HepG2 (cell line): Measurements from ENCODE around the gene CACNA2D3. TPM values are rescaled to one million over a fixed set of nuclear protein-coding genes. Genes with fewer than 3 reads are reported as not detected.

Source experiments
- ARID3A ChIP-seq: IDR thresholded peaks from 2 replicates; pipeline ENCODE4 v1.6.1; 2012; ENCODE audit warnings: low read depth, low read length, improper control_type of control experiment
- IKZF5 ChIP-seq: IDR thresholded peaks from 2 replicates; pipeline ENCODE4 v1.6.1; 2018; ENCODE audit warnings: missing genetic modification reagents, mild to moderate bottlenecking, missing compliant biosample characterization
- MLLT10 ChIP-seq: sonication (generic); formaldehyde crosslinking; IDR thresholded peaks from 2 replicates; pipeline ENCODE4 v1.4.0; 2020; ENCODE audit warnings: missing genetic modification reagents
- NR2F1 ChIP-seq, 2 experiments: fragments of 450-650 bp in 1 of 2; formaldehyde crosslinking in 1 of 2; IDR thresholded peaks; 2 replicates each; pipeline versions ENCODE4 v1.5.0 to v1.6.1; 2016 to 2020; ENCODE audit warnings: mild to moderate bottlenecking in 1 of 2, missing compliant biosample characterization in 1 of 2, missing genetic modification reagents in 1 of 2, moderate library complexity in 1 of 2
- THAP8 ChIP-seq: sonication (generic); formaldehyde crosslinking; IDR thresholded peaks from 2 replicates; pipeline ENCODE4 v1.5.1; 2020; ENCODE audit warnings: missing genetic modification reagents, mild to moderate bottlenecking, borderline replicate concordance
- TMF1 ChIP-seq: sonication (generic); formaldehyde crosslinking; IDR thresholded peaks from 2 replicates; pipeline ENCODE4 v1.8.1; 2022; ENCODE audit warnings: low read depth, missing genetic modification reagents
- ZNF646 ChIP-seq: sonication (generic); formaldehyde crosslinking; IDR thresholded peaks from 2 replicates; pipeline ENCODE4 v1.9.0; 2021; ENCODE audit warnings: mild to moderate bottlenecking, missing genetic modification reagents
- polyA plus RNA-seq, 8 experiments: library from polyadenylated mRNA; depleted of rRNA in 3 of 8; stranded (reverse) in 7 of 8; unstranded in 1 of 8; fragments of >200 nt; fragmentation: Illumina TruSeq in 4 of 8; extraction: Trizol in 4 of 8; gene quantifications; 2 replicates each; pipeline versions ENCODE4 v1.2.1 to v1.2.3, GENCODE V29; 2011 to 2016; ENCODE audit warnings: low read depth in 4 of 8, missing spikeins in 1 of 8, mixed read lengths in 1 of 8; ENCODE audit not compliant: insufficient read depth in 1 of 8
- total RNA-seq, 5 experiments: library from RNA; depleted of rRNA; stranded (reverse); fragments of >200 nt; fragmentation: Illumina TruSeq; extraction: Trizol; gene quantifications; 2 replicates each; pipeline ENCODE4 v1.2.3, GENCODE V29; 2016; ENCODE audit warnings: low read depth in 1 of 5

Gene CACNA2D3
- total and polyA plus RNA-seq, 2 of the 13 experiments (the other 11 are each of a cell fraction or from before 2014, with no cell fraction given), result not detected

- TF ChIP-seq ZNF646 (CRISPR knock-in tag) (no peak), IKZF5 (CRISPR knock-in tag) (no peak), NR2F1 (CRISPR knock-in tag; IDR thresholded peaks at IDR 0.05) (no peak), MLLT10 (CRISPR knock-in tag) (no peak), TMF1 (no peak), ARID3A (no peak), THAP8 (CRISPR knock-in tag) (no peak)
These were observed 452.7 kb downstream of the CACNA2D3 start (continued) for GRCh38 chr3:54574906-54575617.
